PC-3 (cell line): ENCODE data around the gene CHML. TPM values are rescaled to one million over a fixed set of nuclear protein-coding genes. Genes with fewer than 3 reads are reported as not detected.

ENCODE experiments used
- ATAC-seq: fragments of 200-7000 bp; cut with Tn5 transposase; 2 replicates; pipeline ENCODE4 v1.9.1; 2020; ENCODE audit warnings: mild to moderate bottlenecking, moderate library complexity
- BruUV-seq: library from RNA; stranded (reverse); fragments of 400-500 nt; replicated peaks from 2 replicates; lab custom pipeline; 2021; lab: Mats Ljungman, UMichigan
- CTCF ChIA-PET: fragments of 300-600 bp; sonication (Branson Sonifier 250); formaldehyde crosslinking; loops from one replicate; lab custom pipeline; 2022; ENCODE audit warnings: antibody characterized with exemption; lab: Charles Lee
- POLR2A ChIA-PET: fragments of 300-600 bp; sonication (Branson Sonifier 250); formaldehyde crosslinking; loops from one replicate; lab custom pipeline; 2022; ENCODE audit warnings: antibody characterized with exemption; ENCODE audit not compliant: unreplicated experiment; lab: Charles Lee
- DNase-seq: peaks from one replicate; pipeline ENCODE4 v3.0.0-alpha.2; 2015
- H2AFZ ChIP-seq: fragments of 300-600 bp; sonication (generic); 2 replicates; pipeline ENCODE4 v1.6.0; 2016; ENCODE audit warnings: antibody characterized with exemption, low read length
- H3F3A ChIP-seq: fragments of 300-600 bp; sonication (generic); one replicate; pipeline ENCODE4 v1.6.0; 2017; ENCODE audit warnings: antibody characterized with exemption, low read length, control low read depth, mild to moderate bottlenecking; ENCODE audit not compliant: unreplicated experiment
- H3K27ac ChIP-seq: fragments of 300-600 bp; sonication (generic); 2 replicates; pipeline ENCODE4 v1.5.1; 2016; ENCODE audit warnings: mild to moderate bottlenecking, low read length
- H3K27me3 ChIP-seq: fragments of 300-600 bp; sonication (generic); 2 replicates; pipeline ENCODE4 v1.6.1; 2016; ENCODE audit warnings: low read length, mixed read lengths
- H3K36me3 ChIP-seq: fragments of 300-600 bp; sonication (generic); 2 replicates; pipeline ENCODE4 v1.6.1; 2016; ENCODE audit warnings: low read depth, mixed run types, low read length, mixed read lengths
- H3K4me1 ChIP-seq: fragments of 300-600 bp; sonication (generic); 2 replicates; pipeline ENCODE4 v1.5.1; 2016; ENCODE audit warnings: low read length; ENCODE audit not compliant: insufficient read depth
- H3K4me2 ChIP-seq: fragments of 300-600 bp; sonication (generic); 2 replicates; pipeline ENCODE4 v1.6.0; 2016; ENCODE audit warnings: low read length
- H3K4me3 ChIP-seq: fragments of 300-600 bp; sonication (generic); 2 replicates; pipeline ENCODE4 v1.5.1; 2016; ENCODE audit warnings: mild to moderate bottlenecking, low read length, mixed read lengths
- H3K79me2 ChIP-seq: fragments of 300-600 bp; sonication (generic); 2 replicates; pipeline ENCODE4 v1.6.1; 2017; ENCODE audit warnings: low read length, mixed read lengths
- H3K9ac ChIP-seq: fragments of 300-600 bp; sonication (generic); 2 replicates; pipeline ENCODE4 v1.6.0; 2016; ENCODE audit warnings: mild to moderate bottlenecking, low read length
- H3K9me2 ChIP-seq: fragments of 300-600 bp; sonication (generic); replicated peaks from 2 replicates; pipeline ENCODE4 v1.6.1; 2016; ENCODE audit warnings: mixed run types, low read length, mixed read lengths
- H3K9me3 ChIP-seq: fragments of 300-600 bp; sonication (generic); 2 replicates; pipeline ENCODE4 v1.6.1; 2016; ENCODE audit warnings: low read length, mixed read lengths
- H4K20me1 ChIP-seq: fragments of 300-600 bp; sonication (generic); 2 replicates; pipeline ENCODE4 v1.6.1; 2016; ENCODE audit warnings: low read length, mixed read lengths
- EZH2 ChIP-seq: fragments of 300-600 bp; sonication (generic); IDR thresholded peaks from one replicate; pipeline ENCODE4 v1.6.1; 2017; ENCODE audit warnings: antibody characterized with exemption, mild to moderate bottlenecking, low read length; ENCODE audit not compliant: unreplicated experiment
- EZH2phosphoT487 ChIP-seq: fragments of 300-600 bp; sonication (generic); IDR thresholded peaks from 2 replicates; pipeline ENCODE4 v1.6.1; 2018; ENCODE audit warnings: mild to moderate bottlenecking, antibody characterized with exemption, low read length, borderline replicate concordance
- intact Hi-C: fragments of 100-400 bp; cut with micrococcal nuclease; formaldehyde crosslinking; loops from 2 replicates; pipeline ENCODE4 v1.9.0; 2023
- total RNA-seq: library from RNA; depleted of rRNA; stranded (reverse); fragments of >200 nt; gene quantifications from 2 replicates; pipeline ENCODE4 v1.2.3, GENCODE V29; 2014
- TF ChIP-seq, protein P1 (sequence below): fragments of 300-600 bp; sonication (generic); conservative IDR thresholded peaks from 2 replicates; pipeline ENCODE4 v1.5.1; 2017; ENCODE audit warnings: antibody characterized with exemption, low read depth, mild to moderate bottlenecking, low read length

Gene CHML
- total RNA-seq, 1 experiment from 2014 or later, result 68.6 TPM

DNA sequence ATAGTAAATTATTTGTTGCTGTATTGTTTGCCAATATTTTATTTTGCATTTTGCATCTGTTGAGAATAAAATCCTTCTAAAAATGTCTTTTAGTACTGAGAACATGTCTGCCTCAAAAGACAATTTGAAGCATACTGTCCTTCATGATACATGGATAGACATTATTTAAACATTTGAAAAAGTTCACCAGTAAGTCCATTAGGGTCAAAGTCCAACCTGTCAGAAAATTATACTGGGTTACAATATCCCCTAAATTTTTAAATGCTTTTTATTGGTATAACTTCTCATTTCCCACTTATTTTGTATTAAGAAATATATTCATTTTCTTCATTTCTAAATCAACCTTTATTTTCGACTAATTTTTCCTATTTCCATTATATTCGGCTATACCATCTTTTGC lies 9.3 kb downstream of the CHML start:
- no peak overlapping the region for H3K4me3 ChIP-seq
- no peak overlapping the region for H3K9ac ChIP-seq
- ChIA-PET CTCF (no interaction called here), POLR2A (no interaction called here)
- no peak overlapping the region for H2AFZ ChIP-seq
- H3K79me2 ChIP-seq, result peaks cover 44% of the 10 kb centered on the region
- H3F3A ChIP-seq, result no peaks in the 10 kb centered on the region
- TF ChIP-seq, protein P1, sequence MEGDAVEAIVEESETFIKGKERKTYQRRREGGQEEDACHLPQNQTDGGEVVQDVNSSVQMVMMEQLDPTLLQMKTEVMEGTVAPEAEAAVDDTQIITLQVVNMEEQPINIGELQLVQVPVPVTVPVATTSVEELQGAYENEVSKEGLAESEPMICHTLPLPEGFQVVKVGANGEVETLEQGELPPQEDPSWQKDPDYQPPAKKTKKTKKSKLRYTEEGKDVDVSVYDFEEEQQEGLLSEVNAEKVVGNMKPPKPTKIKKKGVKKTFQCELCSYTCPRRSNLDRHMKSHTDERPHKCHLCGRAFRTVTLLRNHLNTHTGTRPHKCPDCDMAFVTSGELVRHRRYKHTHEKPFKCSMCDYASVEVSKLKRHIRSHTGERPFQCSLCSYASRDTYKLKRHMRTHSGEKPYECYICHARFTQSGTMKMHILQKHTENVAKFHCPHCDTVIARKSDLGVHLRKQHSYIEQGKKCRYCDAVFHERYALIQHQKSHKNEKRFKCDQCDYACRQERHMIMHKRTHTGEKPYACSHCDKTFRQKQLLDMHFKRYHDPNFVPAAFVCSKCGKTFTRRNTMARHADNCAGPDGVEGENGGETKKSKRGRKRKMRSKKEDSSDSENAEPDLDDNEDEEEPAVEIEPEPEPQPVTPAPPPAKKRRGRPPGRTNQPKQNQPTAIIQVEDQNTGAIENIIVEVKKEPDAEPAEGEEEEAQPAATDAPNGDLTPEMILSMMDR, result no peak
- no peak for TF ChIP-seq EZH2
- no peak for TF ChIP-seq EZH2phosphoT487
- no peaks in the 10 kb centered on the region for H3K9me2 ChIP-seq
- ATAC-seq (no peak), DNase-seq (no peak)
- H3K9me3 ChIP-seq, result no peaks in the 10 kb centered on the region
- H4K20me1 ChIP-seq, result peaks cover 1% of the 10 kb centered on the region; the same call in 1 of the 2 replicates
- H3K4me2 ChIP-seq, result no peak overlapping the region
- no TSS peak for BruUV-seq
- no peak overlapping the region for H3K27ac ChIP-seq
- intact Hi-C loops, result no loop called here
- peaks cover 26% of the 10 kb centered on the region for H3K36me3 ChIP-seq
- H3K4me1 ChIP-seq, result peaks cover 15% of the 10 kb centered on the region
- no peaks in the 10 kb centered on the region for H3K27me3 ChIP-seq

GRCh38 chr1:241630476-241630875 lies 9.7 kb downstream of the CHML start:
- H3K4me1 ChIP-seq, result peaks cover 20% of the 10 kb centered on the region
- H2AFZ ChIP-seq, result no peak overlapping the region
- H3K79me2 ChIP-seq, result peaks cover 40% of the 10 kb centered on the region
- H3K4me3 ChIP-seq, result no peak overlapping the region
- ATAC-seq, result no peak
- H3K9me3 ChIP-seq, result no peaks in the 10 kb centered on the region
- H3K9me2 ChIP-seq, result no peaks in the 10 kb centered on the region
- POLR2A ChIA-PET, result no interaction called here
- no peaks in the 10 kb centered on the region for H3F3A ChIP-seq
- H3K27ac ChIP-seq, result no peak overlapping the region
- H3K9ac ChIP-seq, result no peak overlapping the region
- no peak for DNase-seq
- intact Hi-C loops, result no loop called here
- peaks cover 21% of the 10 kb centered on the region for H3K36me3 ChIP-seq
- no peaks in the 10 kb centered on the region for H3K27me3 ChIP-seq
- BruUV-seq, result no TSS peak
- H4K20me1 ChIP-seq, result no peaks in the 10 kb centered on the region; the same call in 1 of the 2 replicates
- CTCF ChIA-PET, result no interaction called here
- no peak overlapping the region for H3K4me2 ChIP-seq
- TF ChIP-seq EZH2, result no peak
- TF ChIP-seq EZH2phosphoT487, result no peak
- TF ChIP-seq, protein P1, result no peak

DNA sequence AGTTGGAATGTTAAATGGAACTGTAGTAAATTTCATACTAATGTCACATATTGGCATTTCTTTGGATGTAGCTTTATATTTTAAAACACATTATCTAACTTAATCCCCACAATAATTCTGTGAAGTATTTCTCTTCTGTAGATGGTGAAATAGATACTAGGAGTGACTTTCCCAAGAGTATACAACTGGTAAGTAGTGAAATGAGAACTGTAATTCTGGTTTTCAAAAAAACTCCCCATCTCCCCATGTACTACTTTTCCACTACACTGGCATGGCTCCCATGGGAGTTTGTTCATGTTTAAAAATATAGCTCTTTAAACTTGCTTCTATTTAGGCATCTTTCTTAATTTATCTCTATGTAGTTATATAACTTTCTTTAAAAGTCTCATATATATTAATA lies 10.2 kb downstream of the CHML start:
- H3K9ac ChIP-seq, result no peak overlapping the region
- TF ChIP-seq EZH2phosphoT487, result no peak
- H3K9me2 ChIP-seq, result no peaks in the 10 kb centered on the region
- H3F3A ChIP-seq, result no peaks in the 10 kb centered on the region
- CTCF ChIA-PET, result interaction anchor here (0.6 kb wide), 1 partner anchor 116 kb away, joined by 6 read pairs; no protein-coding TSS in a partner anchor
- no peaks in the 10 kb centered on the region; the same call in 1 of the 2 replicates for H4K20me1 ChIP-seq
- no peak overlapping the region for H2AFZ ChIP-seq
- no peaks in the 10 kb centered on the region for H3K27me3 ChIP-seq
- peaks cover 24% of the 10 kb centered on the region for H3K4me1 ChIP-seq
- H3K79me2 ChIP-seq, result peaks cover 35% of the 10 kb centered on the region
- peaks cover 17% of the 10 kb centered on the region for H3K36me3 ChIP-seq
- intact Hi-C loops, result no loop called here
- no TSS peak for BruUV-seq
- H3K4me3 ChIP-seq, result no peak overlapping the region
- DNase-seq, result no peak
- H3K9me3 ChIP-seq, result no peaks in the 10 kb centered on the region
- POLR2A ChIA-PET, result no interaction called here
- H3K4me2 ChIP-seq, result no peak overlapping the region
- no peak for ATAC-seq
- no peak overlapping the region for H3K27ac ChIP-seq
